Panc1 (cell line): ENCODE data around the gene AP1AR. TPM values are rescaled to one million over a fixed set of nuclear protein-coding genes. Genes with fewer than 3 reads are reported as not detected.
"Not testable (repeated sequence)": the region's sequence is repeated elsewhere in the genome, so short reads cannot be mapped to it uniquely, and the experiment has no call there.

Experiments
- ATAC-seq: fragments of 200-7000 bp; cut with Tn5 transposase; 2 replicates; pipeline ENCODE4 v1.9.1; 2020; ENCODE audit warnings: mild to moderate bottlenecking, moderate library complexity
- BruUV-seq: library from RNA; stranded (reverse); fragments of 400-500 nt; replicated peaks from 2 replicates; lab custom pipeline; 2021; lab: Mats Ljungman, UMichigan
- CTCF ChIA-PET: fragments of 300-600 bp; sonication (Branson Sonifier 250); formaldehyde crosslinking; loops from one replicate; lab custom pipeline; 2022; ENCODE audit warnings: antibody characterized with exemption; lab: Charles Lee
- POLR2A ChIA-PET: fragments of 300-600 bp; sonication (Branson Sonifier 250); formaldehyde crosslinking; loops from one replicate; lab custom pipeline; 2022; ENCODE audit warnings: antibody characterized with exemption; lab: Charles Lee
- DNase-seq: peaks from one replicate; pipeline ENCODE4 v3.0.0-alpha.2; 2010; ENCODE audit warnings: low read depth, low spot score
- H3K27ac ChIP-seq: 2 replicates; pipeline ENCODE4 v1.5.1; 2011; ENCODE audit warnings: mild to moderate bottlenecking, low read length, inconsistent platforms
- H3K27me3 ChIP-seq: fragments of 200-500 bp; sonication (Bioruptor generic); 2 replicates; pipeline ENCODE4 v1.6.0; 2014; ENCODE audit warnings: low read length, inconsistent platforms; ENCODE audit not compliant: control insufficient read depth, insufficient read depth
- H3K36me3 ChIP-seq: fragments of 200-500 bp; sonication (Bioruptor generic); 2 replicates; pipeline ENCODE4 v1.5.1; 2014; ENCODE audit warnings: inconsistent platforms, mild to moderate bottlenecking, low read length, moderate library complexity; ENCODE audit not compliant: control insufficient read depth, insufficient read depth
- H3K4me1 ChIP-seq: 2 replicates; pipeline ENCODE4 v1.5.1; 2011; ENCODE audit warnings: inconsistent platforms, mild to moderate bottlenecking, low read length, moderate library complexity; ENCODE audit not compliant: control insufficient read depth, insufficient read depth
- H3K4me3 ChIP-seq, 2 experiments: 2 replicates each; pipeline ENCODE4 v1.5.1; 2011 to 2012; ENCODE audit warnings: low read depth in 2 of 2, low read length in 2 of 2, mild to moderate bottlenecking in 2 of 2, inconsistent platforms in 1 of 2, moderate library complexity in 1 of 2
- H3K9me3 ChIP-seq: fragments of 200-500 bp; sonication (Bioruptor generic); 2 replicates; pipeline ENCODE4 v1.5.1; 2014; ENCODE audit warnings: low read depth, mild to moderate bottlenecking, inconsistent platforms, low read length, moderate library complexity; ENCODE audit not compliant: control insufficient read depth, insufficient read depth
- POLR2AphosphoS5 ChIP-seq: IDR thresholded peaks from 2 replicates; pipeline ENCODE4 v1.6.1; 2012; ENCODE audit warnings: mild to moderate bottlenecking, low read depth, low read length, moderate library complexity
- SIN3A ChIP-seq: IDR thresholded peaks from 2 replicates; pipeline ENCODE4 v1.6.1; 2012; ENCODE audit warnings: low read depth, mild to moderate bottlenecking, low read length, moderate library complexity, borderline replicate concordance; ENCODE audit not compliant: insufficient read depth
- TCF7L2 ChIP-seq: IDR thresholded peaks from 2 replicates; pipeline ENCODE4 v1.6.1; 2011; ENCODE audit warnings: mild to moderate bottlenecking, low read depth, low read length, inconsistent platforms
- in situ Hi-C: cut with HindIII; loops from 2 replicates; pipeline ENCODE4 v1.10.0; 2016; ENCODE audit warnings: low sequenced_read_pairs, low pct_unique_long_range_greater_than_20kb
- intact Hi-C: fragments of 100-400 bp; cut with micrococcal nuclease; formaldehyde crosslinking; loops from one replicate; pipeline ENCODE4 v1.10.0; 2022; ENCODE audit not compliant: unreplicated experiment
- total RNA-seq: library from RNA; stranded (reverse); gene quantifications from one replicate; pipeline ENCODE4 v1.2.1, GENCODE V29; 2021; ENCODE audit not compliant: unreplicated experiment
- TF ChIP-seq, protein P1 (sequence below), 2 experiments: IDR thresholded peaks; 2 replicates each; pipeline ENCODE4 v1.6.1; 2011 to 2012; ENCODE audit warnings: low read depth in 2 of 2, control low read depth in 1 of 2, low read length in 1 of 2, mild to moderate bottlenecking in 1 of 2, moderate library complexity in 1 of 2; ENCODE audit not compliant: insufficient read depth in 1 of 2
- TF ChIP-seq, protein P2 (sequence below): fragments of 450-650 bp; IDR thresholded peaks from 2 replicates; pipeline ENCODE4 v1.5.1; 2017; ENCODE audit warnings: mild to moderate bottlenecking

The AP1AR gene
- total RNA-seq, 1 experiment from 2014 or later = 18.9 TPM

GRCh38 chr4:112299721-112300120 is 68.1 kb downstream of the AP1AR start:
- POLR2A ChIA-PET = interaction anchor here (0.7 kb wide), 1 partner anchor 86 kb away, joined by 4 read pairs; no protein-coding TSS in a partner anchor
- Histone ChIP-seq H3K4me1 (peaks cover 4% of the 10 kb centered on the region; the same call in 1 of the 2 replicates), H3K27me3 (peaks cover 2% of the 10 kb centered on the region), H3K27ac (no peak overlapping the region), H3K9me3 (no peaks in the 10 kb centered on the region), H3K4me3 (no peak overlapping the region), H3K36me3 (no peaks in the 10 kb centered on the region; the same call in 1 of the 2 replicates)
- no peak for ATAC-seq
- CTCF ChIA-PET = no interaction called here
- intact Hi-C loops = no loop called here
- in situ Hi-C loops = no loop called here
- TF ChIP-seq SIN3A (no peak), POLR2AphosphoS5 (no peak), TCF7L2 (no peak)
- TF ChIP-seq, protein P1, sequence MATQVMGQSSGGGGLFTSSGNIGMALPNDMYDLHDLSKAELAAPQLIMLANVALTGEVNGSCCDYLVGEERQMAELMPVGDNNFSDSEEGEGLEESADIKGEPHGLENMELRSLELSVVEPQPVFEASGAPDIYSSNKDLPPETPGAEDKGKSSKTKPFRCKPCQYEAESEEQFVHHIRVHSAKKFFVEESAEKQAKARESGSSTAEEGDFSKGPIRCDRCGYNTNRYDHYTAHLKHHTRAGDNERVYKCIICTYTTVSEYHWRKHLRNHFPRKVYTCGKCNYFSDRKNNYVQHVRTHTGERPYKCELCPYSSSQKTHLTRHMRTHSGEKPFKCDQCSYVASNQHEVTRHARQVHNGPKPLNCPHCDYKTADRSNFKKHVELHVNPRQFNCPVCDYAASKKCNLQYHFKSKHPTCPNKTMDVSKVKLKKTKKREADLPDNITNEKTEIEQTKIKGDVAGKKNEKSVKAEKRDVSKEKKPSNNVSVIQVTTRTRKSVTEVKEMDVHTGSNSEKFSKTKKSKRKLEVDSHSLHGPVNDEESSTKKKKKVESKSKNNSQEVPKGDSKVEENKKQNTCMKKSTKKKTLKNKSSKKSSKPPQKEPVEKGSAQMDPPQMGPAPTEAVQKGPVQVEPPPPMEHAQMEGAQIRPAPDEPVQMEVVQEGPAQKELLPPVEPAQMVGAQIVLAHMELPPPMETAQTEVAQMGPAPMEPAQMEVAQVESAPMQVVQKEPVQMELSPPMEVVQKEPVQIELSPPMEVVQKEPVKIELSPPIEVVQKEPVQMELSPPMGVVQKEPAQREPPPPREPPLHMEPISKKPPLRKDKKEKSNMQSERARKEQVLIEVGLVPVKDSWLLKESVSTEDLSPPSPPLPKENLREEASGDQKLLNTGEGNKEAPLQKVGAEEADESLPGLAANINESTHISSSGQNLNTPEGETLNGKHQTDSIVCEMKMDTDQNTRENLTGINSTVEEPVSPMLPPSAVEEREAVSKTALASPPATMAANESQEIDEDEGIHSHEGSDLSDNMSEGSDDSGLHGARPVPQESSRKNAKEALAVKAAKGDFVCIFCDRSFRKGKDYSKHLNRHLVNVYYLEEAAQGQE (IDR thresholded peaks at IDR 0.05; ENCODE audit: insufficient read depth in 1 of 2, low read depth in 2 of 2, low read length in 1 of 2) = no peak
- TF ChIP-seq, protein P2, sequence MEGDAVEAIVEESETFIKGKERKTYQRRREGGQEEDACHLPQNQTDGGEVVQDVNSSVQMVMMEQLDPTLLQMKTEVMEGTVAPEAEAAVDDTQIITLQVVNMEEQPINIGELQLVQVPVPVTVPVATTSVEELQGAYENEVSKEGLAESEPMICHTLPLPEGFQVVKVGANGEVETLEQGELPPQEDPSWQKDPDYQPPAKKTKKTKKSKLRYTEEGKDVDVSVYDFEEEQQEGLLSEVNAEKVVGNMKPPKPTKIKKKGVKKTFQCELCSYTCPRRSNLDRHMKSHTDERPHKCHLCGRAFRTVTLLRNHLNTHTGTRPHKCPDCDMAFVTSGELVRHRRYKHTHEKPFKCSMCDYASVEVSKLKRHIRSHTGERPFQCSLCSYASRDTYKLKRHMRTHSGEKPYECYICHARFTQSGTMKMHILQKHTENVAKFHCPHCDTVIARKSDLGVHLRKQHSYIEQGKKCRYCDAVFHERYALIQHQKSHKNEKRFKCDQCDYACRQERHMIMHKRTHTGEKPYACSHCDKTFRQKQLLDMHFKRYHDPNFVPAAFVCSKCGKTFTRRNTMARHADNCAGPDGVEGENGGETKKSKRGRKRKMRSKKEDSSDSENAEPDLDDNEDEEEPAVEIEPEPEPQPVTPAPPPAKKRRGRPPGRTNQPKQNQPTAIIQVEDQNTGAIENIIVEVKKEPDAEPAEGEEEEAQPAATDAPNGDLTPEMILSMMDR = no peak
- BruUV-seq = no TSS peak
- DNase-seq = no peak

DNA sequence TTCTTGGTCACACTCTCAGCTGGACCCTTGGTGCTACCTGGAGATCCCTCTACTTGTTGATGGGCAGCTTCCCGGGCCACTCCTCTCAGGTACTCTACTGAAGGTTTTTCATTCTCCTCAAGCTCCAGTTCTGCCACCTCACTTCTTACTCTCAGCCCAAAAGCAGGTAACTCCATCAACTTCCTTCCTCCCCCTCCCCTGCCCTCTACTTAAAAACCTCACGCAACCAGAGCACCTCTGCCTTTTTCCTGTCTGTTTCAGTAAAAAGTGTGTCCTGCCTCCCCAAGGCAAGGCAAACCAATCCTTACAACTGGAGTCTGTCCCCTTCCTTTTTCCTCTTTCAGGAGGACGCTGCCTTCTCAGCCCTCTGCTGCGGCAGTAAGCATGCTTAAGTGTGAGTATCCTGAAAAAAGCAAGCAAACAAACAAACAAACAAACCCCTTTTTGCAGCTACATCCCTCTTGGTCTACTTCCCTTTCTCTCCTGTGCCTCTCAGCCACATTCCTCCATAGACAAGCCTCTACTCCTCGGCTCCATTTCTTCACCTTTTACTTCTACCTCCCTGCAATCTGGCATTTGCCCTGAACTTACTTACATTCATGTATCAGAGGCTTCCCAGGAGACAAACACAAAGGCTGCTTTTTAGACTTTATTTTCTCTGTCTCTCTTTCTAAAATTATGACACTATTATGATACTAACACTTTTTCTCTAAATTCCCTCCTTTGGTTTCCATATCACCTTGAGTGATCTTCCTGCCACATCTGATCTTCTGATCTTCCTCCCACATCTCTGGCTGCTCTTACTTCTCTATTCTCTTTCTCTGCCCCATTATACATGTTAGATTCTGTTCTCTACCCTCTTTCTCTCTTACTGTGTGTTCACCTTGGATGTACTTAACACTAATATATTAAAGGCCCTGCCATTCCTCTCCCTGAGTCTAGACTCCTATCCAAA is 71.0 kb downstream of the AP1AR start:
- no peaks in the 10 kb centered on the region for H3K9me3 ChIP-seq
- TF ChIP-seq TCF7L2 (no peak), SIN3A (no peak)
- TF ChIP-seq, protein P2 = no peak
- TF ChIP-seq, protein P1 (IDR thresholded peaks at IDR 0.05; ENCODE audit: insufficient read depth in 1 of 2, low read depth in 2 of 2, low read length in 1 of 2) = no peak
- H3K4me1 ChIP-seq = no peaks in the 10 kb centered on the region
- no peak for DNase-seq
- intact Hi-C loops (no loop called here), in situ Hi-C loops (no loop called here)
- ATAC-seq = no peak
- H3K27me3 ChIP-seq = peaks cover 2% of the 10 kb centered on the region; the same call in 1 of the 2 replicates
- POLR2A ChIA-PET = no interaction called here
- no peak overlapping the region for H3K4me3 ChIP-seq
- no peak overlapping the region for H3K27ac ChIP-seq
- H3K36me3 ChIP-seq = no peaks in the 10 kb centered on the region; the same call in 1 of the 2 replicates
- no TSS peak for BruUV-seq
- CTCF ChIA-PET = no interaction called here

DNA sequence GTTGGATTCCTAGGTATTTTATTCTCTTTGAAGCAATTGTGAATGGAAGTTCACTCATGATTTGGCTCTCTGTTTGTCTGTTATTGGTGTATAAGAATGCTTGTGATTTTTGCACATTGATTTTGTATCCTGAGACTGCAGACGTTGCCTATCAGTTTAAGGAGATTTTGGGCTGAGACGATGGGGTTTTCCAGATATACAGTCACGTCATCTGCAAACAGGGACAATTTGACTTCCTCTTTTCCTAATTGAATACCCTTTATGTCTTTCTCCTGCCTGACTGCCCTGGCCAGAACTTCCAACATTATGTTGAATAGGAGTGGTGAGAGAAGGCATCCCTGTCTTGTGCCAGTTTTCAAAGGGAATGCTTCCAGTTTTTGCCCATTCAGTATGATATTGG is 73.9 kb downstream of the AP1AR start:
- H3K9me3 ChIP-seq, ATAC-seq, DNase-seq, H3K4me3 ChIP-seq, in situ Hi-C loops, H3K4me1 ChIP-seq, H3K27me3 ChIP-seq, BruUV-seq, intact Hi-C loops, POLR2A ChIA-PET, H3K27ac ChIP-seq, H3K36me3 ChIP-seq, CTCF ChIA-PET: not testable (repeated sequence)
